Coronary artery (tissue), 2 donors: ENCODE results near the gene NOC4L.
"Not testable (repeated sequence)": the region's sequence is repeated elsewhere in the genome, so short reads cannot be mapped to it uniquely, and the experiment has no call there.

Source experiments
- DNase-seq: peaks from one replicate; pipeline ENCODE4 v3.0.0-alpha.2; 2017; ENCODE audit warnings: low spot score
- H3K27ac ChIP-seq, 2 donors: fragments of 200-600 bp; sonication (generic); one replicate each; pipeline ENCODE4 v1.5.1; 2016 to 2019
- H3K4me3 ChIP-seq: fragments of 200-600 bp; sonication (generic); 2 replicates; pipeline ENCODE4 v1.5.1; 2016; ENCODE audit warnings: mild to moderate bottlenecking, moderate library complexity
- CTCF ChIP-seq: fragments of 200-600 bp; sonication (generic); IDR thresholded peaks from one replicate; pipeline ENCODE4 v1.5.1; 2019; ENCODE audit warnings: antibody characterized with exemption

The NOC4L gene

GRCh38 chr12:132191715-132192553 is 47.7 kb downstream of the NOC4L start:
- no peak for TF ChIP-seq CTCF

GRCh38 chr12:132194056-132194455 is 49.8 kb downstream of the NOC4L start:
- no peak for TF ChIP-seq CTCF
- DNase-seq: no peak
- Histone ChIP-seq H3K4me3 (no peak overlapping the region), H3K27ac (no peak overlapping the region)

More at GRCh38 chr12:132191715-132192553, 47.7 kb downstream of the NOC4L start:
- Histone ChIP-seq H3K27ac (no peak overlapping the region), H3K4me3 (no peak overlapping the region)
- no peak for DNase-seq

GRCh38 chr12:132194556-132194955 is 50.3 kb downstream of the NOC4L start:
- DNase-seq: no peak
- no peak overlapping the region for H3K27ac ChIP-seq
- no peak overlapping the region for H3K4me3 ChIP-seq
- TF ChIP-seq CTCF: no peak

GRCh38 chr12:132195242-132195641 is 51.0 kb downstream of the NOC4L start:
- not testable (repeated sequence) for DNase-seq, H3K4me3 ChIP-seq, H3K27ac ChIP-seq

- DNase-seq: no peak
- TF ChIP-seq CTCF: no peak
- Histone ChIP-seq H3K4me3 (no peak overlapping the region), H3K27ac (no peak overlapping the region)
Observed at GRCh38 chr12:132196038-132196872, 52.0 kb downstream of the NOC4L start.

GRCh38 chr12:132196873-132197390 is 52.7 kb downstream of the NOC4L start:
- no peak overlapping the region for H3K27ac ChIP-seq
- no peak for DNase-seq
- TF ChIP-seq CTCF: no peak
- no peak overlapping the region for H3K4me3 ChIP-seq

- no peak for DNase-seq
- no peak for TF ChIP-seq CTCF
Observed at GRCh38 chr12:132197581-132198354, 53.5 kb downstream of the NOC4L start.

More at GRCh38 chr12:132197581-132198354, 53.5 kb downstream of the NOC4L start:
- no peak overlapping the region for H3K27ac ChIP-seq
- H3K4me3 ChIP-seq: no peak overlapping the region
